GM12875 (cell line): ENCODE data around the gene SRL.

Source experiments
- H3K4me3 ChIP-seq: one replicate; pipeline ENCODE4 v1.5.1; 2011; ENCODE audit warnings: low read depth, low read length, control low read depth
- CTCF ChIP-seq: IDR thresholded peaks from 2 replicates; pipeline ENCODE4 v1.5.1; 2011; ENCODE audit warnings: low read depth, mild to moderate bottlenecking, control low read depth, inconsistent platforms, low read length, moderate library complexity, borderline replicate concordance; ENCODE audit not compliant: insufficient read depth

SRL gene

GRCh38 chr16:4179020-4179419, 62.9 kb downstream of the SRL start:
- no peak for TF ChIP-seq CTCF
- H3K4me3 ChIP-seq, result no peak overlapping the region

- TF ChIP-seq CTCF, result no peak
- no peak overlapping the region for H3K4me3 ChIP-seq
Measured at GRCh38 chr16:4178468-4179010, 63.3 kb downstream of the SRL start.

GRCh38 chr16:4176906-4177417, 64.9 kb downstream of the SRL start:
- no peak overlapping the region for H3K4me3 ChIP-seq
- TF ChIP-seq CTCF, result no peak

GRCh38 chr16:4175849-4176248, 66.0 kb downstream of the SRL start:
- no peak for TF ChIP-seq CTCF
- H3K4me3 ChIP-seq, result no peak overlapping the region

DNA sequence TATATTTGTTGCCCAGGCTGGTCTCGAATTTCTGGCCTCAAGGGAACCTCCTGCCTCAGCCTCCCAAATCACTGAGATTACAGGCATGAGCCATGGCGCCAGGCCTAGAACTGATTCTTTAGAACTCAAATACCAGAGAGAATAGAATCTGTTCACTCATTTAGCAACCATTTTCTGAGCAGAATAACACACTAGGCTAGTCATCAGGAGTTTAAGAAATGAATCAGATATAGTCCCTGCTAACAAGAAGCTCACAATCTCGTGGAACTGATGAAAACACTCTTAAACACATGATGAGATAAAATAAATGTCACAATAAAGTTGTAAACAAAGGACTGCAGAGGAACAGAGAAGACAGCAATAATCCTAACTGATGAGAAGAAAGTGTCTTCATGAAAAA, 69.8 kb downstream of the SRL start:
- no peak for TF ChIP-seq CTCF
- H3K4me3 ChIP-seq, result no peak overlapping the region

GRCh38 chr16:4169415-4169814, 72.5 kb downstream of the SRL start:
- H3K4me3 ChIP-seq, result no peak overlapping the region
- no peak for TF ChIP-seq CTCF

GRCh38 chr16:4166821-4167220, 75.1 kb downstream of the SRL start:
- H3K4me3 ChIP-seq, result no peak overlapping the region
- TF ChIP-seq CTCF, result no peak
